ENCODE results near the gene HTR3A. TPM values are rescaled to one million over a fixed set of nuclear protein-coding genes. Genes with fewer than 3 reads are reported as not detected.
A peak's percentile ranks its signal among the peaks of the same experiment; 100 is the strongest.

HTR3A gene
- total RNA-seq, 1 experiment from 2014 or later = 0.21 TPM

- in situ Hi-C loops (cut with HindIII; ENCODE audit: low pct_unique_long_range_greater_than_20kb, low sequenced_read_pairs) (no loop called here), intact Hi-C loops (cut with micrococcal nuclease; ENCODE audit: unreplicated experiment) (no loop called here)
- POLR2A ChIA-PET = no interaction called here
- H3K9me3 ChIP-seq (ENCODE audit: control insufficient read depth, insufficient read depth, low read depth, low read length) = no peaks in the 10 kb centered on the region
- H3K4me3 ChIP-seq (ENCODE audit: low read depth in 2 of 2, low read length in 2 of 2) = no peak overlapping the region
- no TSS peak for BruUV-seq (replicated peaks)
- no peaks in the 10 kb centered on the region for H3K4me1 ChIP-seq (ENCODE audit: control insufficient read depth, insufficient read depth, low read length)
- TF ChIP-seq, protein P1, sequence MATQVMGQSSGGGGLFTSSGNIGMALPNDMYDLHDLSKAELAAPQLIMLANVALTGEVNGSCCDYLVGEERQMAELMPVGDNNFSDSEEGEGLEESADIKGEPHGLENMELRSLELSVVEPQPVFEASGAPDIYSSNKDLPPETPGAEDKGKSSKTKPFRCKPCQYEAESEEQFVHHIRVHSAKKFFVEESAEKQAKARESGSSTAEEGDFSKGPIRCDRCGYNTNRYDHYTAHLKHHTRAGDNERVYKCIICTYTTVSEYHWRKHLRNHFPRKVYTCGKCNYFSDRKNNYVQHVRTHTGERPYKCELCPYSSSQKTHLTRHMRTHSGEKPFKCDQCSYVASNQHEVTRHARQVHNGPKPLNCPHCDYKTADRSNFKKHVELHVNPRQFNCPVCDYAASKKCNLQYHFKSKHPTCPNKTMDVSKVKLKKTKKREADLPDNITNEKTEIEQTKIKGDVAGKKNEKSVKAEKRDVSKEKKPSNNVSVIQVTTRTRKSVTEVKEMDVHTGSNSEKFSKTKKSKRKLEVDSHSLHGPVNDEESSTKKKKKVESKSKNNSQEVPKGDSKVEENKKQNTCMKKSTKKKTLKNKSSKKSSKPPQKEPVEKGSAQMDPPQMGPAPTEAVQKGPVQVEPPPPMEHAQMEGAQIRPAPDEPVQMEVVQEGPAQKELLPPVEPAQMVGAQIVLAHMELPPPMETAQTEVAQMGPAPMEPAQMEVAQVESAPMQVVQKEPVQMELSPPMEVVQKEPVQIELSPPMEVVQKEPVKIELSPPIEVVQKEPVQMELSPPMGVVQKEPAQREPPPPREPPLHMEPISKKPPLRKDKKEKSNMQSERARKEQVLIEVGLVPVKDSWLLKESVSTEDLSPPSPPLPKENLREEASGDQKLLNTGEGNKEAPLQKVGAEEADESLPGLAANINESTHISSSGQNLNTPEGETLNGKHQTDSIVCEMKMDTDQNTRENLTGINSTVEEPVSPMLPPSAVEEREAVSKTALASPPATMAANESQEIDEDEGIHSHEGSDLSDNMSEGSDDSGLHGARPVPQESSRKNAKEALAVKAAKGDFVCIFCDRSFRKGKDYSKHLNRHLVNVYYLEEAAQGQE (IDR thresholded peaks at IDR 0.05; ENCODE audit: insufficient read depth in 1 of 2, low read depth in 2 of 2, low read length in 1 of 2) = no peak
- TF ChIP-seq POLR2AphosphoS5 (IDR thresholded peaks at IDR 0.05; ENCODE audit: low read depth, low read length) = no peak
- TF ChIP-seq TCF7L2 (IDR thresholded peaks at IDR 0.05; ENCODE audit: low read depth, low read length) = no peak
- no peak for TF ChIP-seq SIN3A (IDR thresholded peaks at IDR 0.05; ENCODE audit: borderline replicate concordance, insufficient read depth, low read depth, low read length)
- TF ChIP-seq CTCF (IDR thresholded peaks at IDR 0.05) = no peak
- ATAC-seq (no peak), DNase-seq (ENCODE audit: low read depth, low spot score) (no peak)
- CTCF ChIA-PET = interaction anchor here (0.6 kb wide), 1 partner anchor 39 kb away, joined by 4 read pairs; no protein-coding TSS in a partner anchor
- H3K27me3 ChIP-seq (ENCODE audit: control insufficient read depth, insufficient read depth, low read length) = peaks cover 5% of the 10 kb centered on the region; the same call in 1 of the 2 replicates
- H3K27ac ChIP-seq (ENCODE audit: low read length) = no peak overlapping the region
- no peaks in the 10 kb centered on the region for H3K36me3 ChIP-seq (ENCODE audit: control insufficient read depth, insufficient read depth, low read length)
Observed at GRCh38 chr11:113954235-113954634, 20.7 kb upstream of the HTR3A start.

- DNase-seq (ENCODE audit: low read depth, low spot score) = no peak
- TF ChIP-seq POLR2AphosphoS5 (IDR thresholded peaks at IDR 0.05; ENCODE audit: low read depth, low read length) (no peak), TCF7L2 (IDR thresholded peaks at IDR 0.05; ENCODE audit: low read depth, low read length) (no peak), SIN3A (IDR thresholded peaks at IDR 0.05; ENCODE audit: borderline replicate concordance, insufficient read depth, low read depth, low read length) (no peak), CTCF (IDR thresholded peaks at IDR 0.05) (no peak)
- TF ChIP-seq, protein P1 (IDR thresholded peaks at IDR 0.05; ENCODE audit: insufficient read depth in 1 of 2, low read depth in 2 of 2, low read length in 1 of 2) = no peak
- H3K4me3 ChIP-seq (ENCODE audit: low read depth in 2 of 2, low read length in 2 of 2) = no peak overlapping the region
- H3K4me1 ChIP-seq (ENCODE audit: control insufficient read depth, insufficient read depth, low read length) = no peaks in the 10 kb centered on the region
- in situ Hi-C loops (cut with HindIII; ENCODE audit: low pct_unique_long_range_greater_than_20kb, low sequenced_read_pairs) (no loop called here), intact Hi-C loops (cut with micrococcal nuclease; ENCODE audit: unreplicated experiment) (no loop called here)
- ChIA-PET CTCF (interaction anchor here (0.9 to 1.0 kb wide), 2 partner anchors 9 to 389 kb away, joined by 3 to 7 read pairs; no protein-coding TSS in a partner anchor), POLR2A (no interaction called here)
- 0 out of 2 replicates have a peak, but pooled peaks cover 3% of the 10 kb centered on the region for H3K27me3 ChIP-seq (ENCODE audit: control insufficient read depth, insufficient read depth, low read length)
- no peaks in the 10 kb centered on the region for H3K36me3 ChIP-seq (ENCODE audit: control insufficient read depth, insufficient read depth, low read length)
- no peaks in the 10 kb centered on the region for H3K9me3 ChIP-seq (ENCODE audit: control insufficient read depth, insufficient read depth, low read depth, low read length)
- ATAC-seq = 0 out of 2 replicates have a peak, but pooled peaks have one; percentile 20
- H3K27ac ChIP-seq (ENCODE audit: low read length) = no peak overlapping the region
- no TSS peak for BruUV-seq (replicated peaks)
Observed at GRCh38 chr11:113956986-113957385, 17.9 kb upstream of the HTR3A start.

All from Panc1 (cell line).